Neuronal stem cell (in vitro differentiated cells): ENCODE measurements around the gene DDA1.
A peak's percentile ranks its signal among the peaks of the same experiment; 100 is the strongest.

ENCODE experiments used
- DNase-seq: peaks from one replicate; pipeline ENCODE4 v3.0.0-alpha.2; 2013; ENCODE audit warnings: low spot score
- H2AFZ ChIP-seq: one replicate; pipeline ENCODE4 v1.6.1; 2013; ENCODE audit warnings: mild to moderate bottlenecking, low read length, inconsistent platforms
- H2AK5ac ChIP-seq: 2 replicates; pipeline ENCODE4 v1.6.1; 2013; ENCODE audit warnings: low read depth, mild to moderate bottlenecking, inconsistent platforms, low read length, moderate library complexity, mixed read lengths
- H2BK120ac ChIP-seq: 2 replicates; pipeline ENCODE4 v1.6.1; 2013; ENCODE audit warnings: low read depth, mild to moderate bottlenecking, inconsistent platforms, low read length, moderate library complexity, mixed read lengths
- H2BK12ac ChIP-seq: one replicate; pipeline ENCODE4 v1.6.1; 2013; ENCODE audit warnings: low read length, inconsistent platforms
- H2BK15ac ChIP-seq: 2 replicates; pipeline ENCODE4 v1.6.1; 2013; ENCODE audit warnings: mild to moderate bottlenecking, low read length, inconsistent platforms, mixed read lengths
- H2BK5ac ChIP-seq: one replicate; pipeline ENCODE4 v1.6.1; 2013; ENCODE audit warnings: inconsistent platforms, mild to moderate bottlenecking, low read length, moderate library complexity
- H3K14ac ChIP-seq: one replicate; pipeline ENCODE4 v1.6.1; 2013; ENCODE audit warnings: low read length, inconsistent platforms
- H3K18ac ChIP-seq: 2 replicates; pipeline ENCODE4 v1.6.1; 2013; ENCODE audit warnings: low read length, inconsistent platforms
- H3K23ac ChIP-seq: 2 replicates; pipeline ENCODE4 v1.6.1; 2013; ENCODE audit warnings: low read depth, mild to moderate bottlenecking, mixed read lengths, low read length, inconsistent platforms; ENCODE audit not compliant: poor library complexity
- H3K27ac ChIP-seq: replicated peaks from 3 replicates; pipeline ENCODE4 v1.5.1; 2013; ENCODE audit warnings: low read length, inconsistent platforms
- H3K27me3 ChIP-seq, 3 experiments: 2 replicates each; pipeline ENCODE4 v1.6.1; 2013; ENCODE audit warnings: low read length in 3 of 3, mild to moderate bottlenecking in 2 of 3, inconsistent platforms in 1 of 3, low read depth in 1 of 3, mixed read lengths in 1 of 3, moderate library complexity in 1 of 3; ENCODE audit not compliant: control insufficient read depth in 3 of 3, insufficient read depth in 3 of 3
- H3K36me3 ChIP-seq, 2 donors: replicated peaks in 1 of 2; 2 replicates each; pipeline ENCODE4 v1.6.1; 2013; ENCODE audit warnings: low read length in 2 of 2; ENCODE audit not compliant: control insufficient read depth in 2 of 2, insufficient read depth in 2 of 2
- H3K4ac ChIP-seq: 2 replicates; pipeline ENCODE4 v1.6.1; 2013; ENCODE audit warnings: inconsistent platforms, mild to moderate bottlenecking, low read length, moderate library complexity
- H3K4me1 ChIP-seq, 2 donors: 1 replicate in 1 of 2; 2 replicates in 1 of 2; pipeline ENCODE4 v1.6.1; 2013; ENCODE audit warnings: low read length in 2 of 2, low read depth in 1 of 2; ENCODE audit not compliant: control insufficient read depth in 2 of 2, insufficient read depth in 1 of 2
- H3K4me2 ChIP-seq: one replicate; pipeline ENCODE4 v1.6.1; 2013; ENCODE audit warnings: mild to moderate bottlenecking, low read length, inconsistent platforms; ENCODE audit not compliant: insufficient read depth, poor library complexity, severe bottlenecking
- H3K4me3 ChIP-seq, 2 donors: 2 replicates each; pipeline ENCODE4 v1.5.1; 2013; ENCODE audit warnings: low read length in 2 of 2, mild to moderate bottlenecking in 2 of 2, inconsistent platforms in 1 of 2, moderate library complexity in 1 of 2
- H3K79me1 ChIP-seq: one replicate; pipeline ENCODE4 v1.6.1; 2013; ENCODE audit warnings: low read depth, mild to moderate bottlenecking, inconsistent platforms, low read length, moderate library complexity
- H3K9ac ChIP-seq: one replicate; pipeline ENCODE4 v1.6.1; 2013; ENCODE audit warnings: mild to moderate bottlenecking, low read depth, low read length, inconsistent platforms; ENCODE audit not compliant: poor library complexity
- H3K9me3 ChIP-seq, 2 donors: replicated peaks in 1 of 2; 2 replicates each; pipeline versions ENCODE3 to v1.6.1; 2013; ENCODE audit warnings: low read length in 2 of 2, mild to moderate bottlenecking in 2 of 2, inconsistent platforms in 1 of 2, low read depth in 1 of 2, mixed read lengths in 1 of 2, moderate library complexity in 1 of 2; ENCODE audit not compliant: control insufficient read depth in 2 of 2, insufficient read depth in 1 of 2
- H4K8ac ChIP-seq: one replicate; pipeline ENCODE4 v1.6.1; 2013; ENCODE audit warnings: low read depth, mild to moderate bottlenecking, inconsistent platforms, low read length, moderate library complexity
- H4K91ac ChIP-seq: one replicate; pipeline ENCODE4 v1.6.1; 2013; ENCODE audit warnings: low read length, low read depth, mild to moderate bottlenecking, inconsistent platforms; ENCODE audit not compliant: poor library complexity
- WGBS, 2 donors: extraction: QIAGEN DNeasy Blood & Tissue Kit; methylation state at CpG; one replicate each; pipeline ENCODE4 v1.1.7; 2013; ENCODE audit warnings: missing lambda C conversion rate in 2 of 2, mixed read lengths in 1 of 2; ENCODE audit not compliant: insufficient read length in 2 of 2, insufficient replicate concordance in 1 of 2; ENCODE audit errors: extremely low coverage in 2 of 2; 5-methylcytosine and 5-hydroxymethylcytosine counted together

Gene DDA1

GRCh38 chr19:17312189-17313113 is 3.1 kb downstream of the DDA1 start:
- H3K4me1 ChIP-seq: peaks cover 2 to 6% of the 10 kb centered on the region in 2 donors
- H2AK5ac ChIP-seq: no peak overlapping the region
- H3K9me3 ChIP-seq: peaks cover 0 to 2% of the 10 kb centered on the region in 2 donors
- no peak overlapping the region for H3K23ac ChIP-seq
- no peak overlapping the region for H3K4me3 ChIP-seq
- H3K18ac ChIP-seq: no peak overlapping the region
- H3K27ac ChIP-seq: no peak overlapping the region
- no peak overlapping the region for H4K8ac ChIP-seq
- H3K4me2 ChIP-seq: no peak overlapping the region
- H2BK5ac ChIP-seq: peak overlapping the region; percentile 57
- no CpG with 5 or more reads among the region's 20 CpGs for WGBS, 2 donors
- DNase-seq: no peak
- no peak overlapping the region for H4K91ac ChIP-seq
- peaks cover 19% of the 10 kb centered on the region for H3K79me1 ChIP-seq
- no peak overlapping the region for H2BK12ac ChIP-seq
- H3K14ac ChIP-seq: no peak overlapping the region
- H3K4ac ChIP-seq: no peak overlapping the region
- peaks cover 29 to 50% of the 10 kb centered on the region in 2 donors for H3K36me3 ChIP-seq
- peak overlapping the region; percentile 23 for H2BK15ac ChIP-seq
- peak overlapping the region; percentile 68 for H3K9ac ChIP-seq
- H2AFZ ChIP-seq: no peak overlapping the region
- H3K27me3 ChIP-seq: no peaks in the 10 kb centered on the region
- no peak overlapping the region for H2BK120ac ChIP-seq

GRCh38 chr19:17314007-17314593 is 4.7 kb downstream of the DDA1 start:
- Histone ChIP-seq H2BK120ac (no peak overlapping the region), H3K36me3 (peaks cover 29 to 55% of the 10 kb centered on the region in 2 donors), H3K14ac (no peak overlapping the region), H2BK12ac (no peak overlapping the region), H2BK5ac (no peak overlapping the region), H3K4me1 (peaks cover 2 to 6% of the 10 kb centered on the region in 2 donors), H3K4ac (no peak overlapping the region), H3K4me3 (no peak overlapping the region), H4K91ac (no peak overlapping the region), H3K79me1 (peaks cover 19% of the 10 kb centered on the region), H2AK5ac (no peak overlapping the region), H3K4me2 (no peak overlapping the region), H3K23ac (no peak overlapping the region), H2BK15ac (no peak overlapping the region), H3K9ac (no peak overlapping the region), H3K27ac (no peak overlapping the region), H3K18ac (no peak overlapping the region), H3K9me3 (peaks cover 0 to 2% of the 10 kb centered on the region in 2 donors), H2AFZ (no peak overlapping the region), H3K27me3 (no peaks in the 10 kb centered on the region), H4K8ac (no peak overlapping the region)
- WGBS, 2 donors: no CpG with 5 or more reads among the region's 19 CpGs
- DNase-seq: no peak

- no peak overlapping the region for H3K23ac ChIP-seq
- H4K8ac ChIP-seq: no peak overlapping the region
- no CpG with 5 or more reads among the region's 6 CpGs for WGBS, 2 donors
- no peak for DNase-seq
- H3K18ac ChIP-seq: no peak overlapping the region
- no peak overlapping the region for H2BK15ac ChIP-seq
- no peak overlapping the region for H3K4me2 ChIP-seq
- no peak overlapping the region for H2BK12ac ChIP-seq
- no peak overlapping the region for H2BK120ac ChIP-seq
- no peak overlapping the region for H3K4ac ChIP-seq
- no peak overlapping the region for H2BK5ac ChIP-seq
- H3K4me3 ChIP-seq: peak overlapping the region in 1 of 2 donors; percentile 46
- peaks cover 31 to 65% of the 10 kb centered on the region in 2 donors for H3K36me3 ChIP-seq
- no peak overlapping the region for H4K91ac ChIP-seq
- H3K79me1 ChIP-seq: peaks cover 12% of the 10 kb centered on the region
- H3K9me3 ChIP-seq: peaks cover 0 to 3% of the 10 kb centered on the region in 2 donors
- no peak overlapping the region for H2AFZ ChIP-seq
- no peak overlapping the region for H3K9ac ChIP-seq
- peaks cover 0 to 7% of the 10 kb centered on the region in 2 donors for H3K4me1 ChIP-seq
- no peak overlapping the region for H2AK5ac ChIP-seq
- H3K27ac ChIP-seq: no peak overlapping the region
- no peaks in the 10 kb centered on the region for H3K27me3 ChIP-seq
- no peak overlapping the region for H3K14ac ChIP-seq
Measured at GRCh38 chr19:17318966-17319365, 9.6 kb downstream of the DDA1 start.
